OCI-LY3 (cell line): ENCODE measurements around the gene AKAP8L.

Source experiments
- CTCF ChIP-seq: fragments of 200-600, 300-600 bp; sonication (generic); IDR thresholded peaks from 2 replicates; pipeline ENCODE4 v1.5.1; 2014; ENCODE audit warnings: antibody characterized with exemption, low read length, low read depth
- EZH2phosphoT487 ChIP-seq: fragments of 200-600 bp; shearing (Covaris generic); IDR thresholded peaks from 2 replicates; pipeline ENCODE4 v1.6.1; 2018; ENCODE audit warnings: antibody characterized with exemption, mixed run types, low read depth

GRCh38 chr19:15400521-15401396, 18.0 kb downstream of the AKAP8L start:
- TF ChIP-seq CTCF = no peak
- no peak for TF ChIP-seq EZH2phosphoT487
